ENCODE results near the gene PELI1.

DNA sequence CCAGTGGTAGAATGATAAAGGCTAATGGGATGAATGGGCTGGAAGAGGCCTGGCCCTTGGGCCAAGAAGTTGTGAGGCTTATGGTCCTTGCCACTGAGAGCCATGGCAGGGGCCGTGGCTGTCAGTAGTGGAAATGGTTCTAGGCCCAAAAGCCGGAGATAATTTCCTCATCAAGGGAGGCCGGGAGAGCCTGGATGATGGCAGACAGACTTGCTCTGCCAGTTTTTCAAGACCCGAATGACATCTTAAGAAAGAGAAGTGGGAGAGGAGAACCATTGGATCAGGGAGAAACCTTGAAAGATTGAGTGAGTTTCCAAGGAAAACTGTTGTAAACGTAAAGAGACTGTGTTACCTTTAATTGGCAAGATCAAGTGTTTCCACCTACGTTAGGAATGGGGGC is 78.7 kb downstream of the PELI1 start:
- TF ChIP-seq, protein P1, sequence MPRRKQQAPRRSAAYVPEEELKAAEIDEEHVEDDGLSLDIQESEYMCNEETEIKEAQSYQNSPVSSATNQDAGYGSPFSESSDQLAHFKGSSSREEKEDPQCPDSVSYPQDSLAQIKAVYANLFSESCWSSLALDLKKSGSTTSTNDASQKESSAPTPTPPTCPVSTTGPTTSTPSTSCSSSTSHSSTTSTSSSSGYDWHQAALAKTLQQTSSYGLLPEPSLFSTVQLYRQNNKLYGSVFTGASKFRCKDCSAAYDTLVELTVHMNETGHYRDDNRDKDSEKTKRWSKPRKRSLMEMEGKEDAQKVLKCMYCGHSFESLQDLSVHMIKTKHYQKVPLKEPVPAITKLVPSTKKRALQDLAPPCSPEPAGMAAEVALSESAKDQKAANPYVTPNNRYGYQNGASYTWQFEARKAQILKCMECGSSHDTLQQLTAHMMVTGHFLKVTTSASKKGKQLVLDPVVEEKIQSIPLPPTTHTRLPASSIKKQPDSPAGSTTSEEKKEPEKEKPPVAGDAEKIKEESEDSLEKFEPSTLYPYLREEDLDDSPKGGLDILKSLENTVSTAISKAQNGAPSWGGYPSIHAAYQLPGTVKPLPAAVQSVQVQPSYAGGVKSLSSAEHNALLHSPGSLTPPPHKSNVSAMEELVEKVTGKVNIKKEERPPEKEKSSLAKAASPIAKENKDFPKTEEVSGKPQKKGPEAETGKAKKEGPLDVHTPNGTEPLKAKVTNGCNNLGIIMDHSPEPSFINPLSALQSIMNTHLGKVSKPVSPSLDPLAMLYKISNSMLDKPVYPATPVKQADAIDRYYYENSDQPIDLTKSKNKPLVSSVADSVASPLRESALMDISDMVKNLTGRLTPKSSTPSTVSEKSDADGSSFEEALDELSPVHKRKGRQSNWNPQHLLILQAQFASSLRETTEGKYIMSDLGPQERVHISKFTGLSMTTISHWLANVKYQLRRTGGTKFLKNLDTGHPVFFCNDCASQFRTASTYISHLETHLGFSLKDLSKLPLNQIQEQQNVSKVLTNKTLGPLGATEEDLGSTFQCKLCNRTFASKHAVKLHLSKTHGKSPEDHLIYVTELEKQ (tag by site-specific recombination; IDR thresholded peaks at IDR 0.05; ENCODE audit: borderline replicate concordance), result no peak
- no peak for TF ChIP-seq ZNF394 (tag by site-specific recombination; IDR thresholded peaks at IDR 0.05; ENCODE audit: borderline replicate concordance)
- TF ChIP-seq, protein P2, sequence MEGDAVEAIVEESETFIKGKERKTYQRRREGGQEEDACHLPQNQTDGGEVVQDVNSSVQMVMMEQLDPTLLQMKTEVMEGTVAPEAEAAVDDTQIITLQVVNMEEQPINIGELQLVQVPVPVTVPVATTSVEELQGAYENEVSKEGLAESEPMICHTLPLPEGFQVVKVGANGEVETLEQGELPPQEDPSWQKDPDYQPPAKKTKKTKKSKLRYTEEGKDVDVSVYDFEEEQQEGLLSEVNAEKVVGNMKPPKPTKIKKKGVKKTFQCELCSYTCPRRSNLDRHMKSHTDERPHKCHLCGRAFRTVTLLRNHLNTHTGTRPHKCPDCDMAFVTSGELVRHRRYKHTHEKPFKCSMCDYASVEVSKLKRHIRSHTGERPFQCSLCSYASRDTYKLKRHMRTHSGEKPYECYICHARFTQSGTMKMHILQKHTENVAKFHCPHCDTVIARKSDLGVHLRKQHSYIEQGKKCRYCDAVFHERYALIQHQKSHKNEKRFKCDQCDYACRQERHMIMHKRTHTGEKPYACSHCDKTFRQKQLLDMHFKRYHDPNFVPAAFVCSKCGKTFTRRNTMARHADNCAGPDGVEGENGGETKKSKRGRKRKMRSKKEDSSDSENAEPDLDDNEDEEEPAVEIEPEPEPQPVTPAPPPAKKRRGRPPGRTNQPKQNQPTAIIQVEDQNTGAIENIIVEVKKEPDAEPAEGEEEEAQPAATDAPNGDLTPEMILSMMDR (tag by site-specific recombination; IDR thresholded peaks at IDR 0.05), result no peak
- TF ChIP-seq, protein P3, sequence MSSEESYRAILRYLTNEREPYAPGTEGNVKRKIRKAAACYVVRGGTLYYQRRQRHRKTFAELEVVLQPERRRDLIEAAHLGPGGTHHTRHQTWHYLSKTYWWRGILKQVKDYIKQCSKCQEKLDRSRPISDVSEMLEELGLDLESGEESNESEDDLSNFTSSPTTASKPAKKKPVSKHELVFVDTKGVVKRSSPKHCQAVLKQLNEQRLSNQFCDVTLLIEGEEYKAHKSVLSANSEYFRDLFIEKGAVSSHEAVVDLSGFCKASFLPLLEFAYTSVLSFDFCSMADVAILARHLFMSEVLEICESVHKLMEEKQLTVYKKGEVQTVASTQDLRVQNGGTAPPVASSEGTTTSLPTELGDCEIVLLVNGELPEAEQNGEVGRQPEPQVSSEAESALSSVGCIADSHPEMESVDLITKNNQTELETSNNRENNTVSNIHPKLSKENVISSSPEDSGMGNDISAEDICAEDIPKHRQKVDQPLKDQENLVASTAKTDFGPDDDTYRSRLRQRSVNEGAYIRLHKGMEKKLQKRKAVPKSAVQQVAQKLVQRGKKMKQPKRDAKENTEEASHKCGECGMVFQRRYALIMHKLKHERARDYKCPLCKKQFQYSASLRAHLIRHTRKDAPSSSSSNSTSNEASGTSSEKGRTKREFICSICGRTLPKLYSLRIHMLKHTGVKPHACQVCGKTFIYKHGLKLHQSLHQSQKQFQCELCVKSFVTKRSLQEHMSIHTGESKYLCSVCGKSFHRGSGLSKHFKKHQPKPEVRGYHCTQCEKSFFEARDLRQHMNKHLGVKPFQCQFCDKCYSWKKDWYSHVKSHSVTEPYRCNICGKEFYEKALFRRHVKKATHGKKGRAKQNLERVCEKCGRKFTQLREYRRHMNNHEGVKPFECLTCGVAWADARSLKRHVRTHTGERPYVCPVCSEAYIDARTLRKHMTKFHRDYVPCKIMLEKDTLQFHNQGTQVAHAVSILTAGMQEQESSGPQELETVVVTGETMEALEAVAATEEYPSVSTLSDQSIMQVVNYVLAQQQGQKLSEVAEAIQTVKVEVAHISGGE (tag by site-specific recombination; conservative IDR thresholded peaks at IDR 0.05; ENCODE audit: low read depth), result no peak
- TF ChIP-seq ZXDB (tag by site-specific recombination; IDR thresholded peaks at IDR 0.05), result no peak
- no peak for TF ChIP-seq ZNF23 (tag by site-specific recombination; IDR thresholded peaks at IDR 0.05; ENCODE audit: borderline replicate concordance)
- TF ChIP-seq GLIS1 (tag by site-specific recombination; IDR thresholded peaks at IDR 0.05), result no peak
- TF ChIP-seq ZNF76 (tag by site-specific recombination; IDR thresholded peaks at IDR 0.05; ENCODE audit: borderline replicate concordance, low read depth), result no peak
